ENCODE results near the gene PTH. TPM values are rescaled to one million over a fixed set of nuclear protein-coding genes. Genes with fewer than 3 reads are reported as not detected.

The PTH gene
- not detected in 2 replicates for total RNA-seq (2014; rRNA removed; shearing (Covaris generic))

DNA sequence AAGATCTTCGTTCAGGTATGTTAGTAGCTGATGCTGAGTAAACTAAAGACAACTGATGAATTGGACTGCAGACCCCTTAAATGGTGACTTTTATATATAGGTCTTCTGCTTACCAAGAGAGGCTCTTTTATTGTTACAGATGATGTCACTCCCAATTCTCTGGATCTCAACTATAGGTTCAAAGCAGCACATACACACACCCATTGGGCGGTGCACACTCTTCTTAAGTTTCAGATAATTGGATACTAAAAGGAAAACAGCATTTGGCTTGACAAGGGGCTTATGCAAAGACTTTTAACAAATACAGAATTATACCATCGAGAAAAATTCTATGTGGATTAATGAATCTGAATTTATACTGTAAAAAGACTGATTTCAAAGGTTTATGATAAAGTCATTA is at the start of gene PTH:
TSS of gene PTH (minus strand) at position 69 of the 400 bp plus-strand sequence. CDS start 3,142 bp downstream, outside the sequence.
- Histone ChIP-seq H3K9me3 (replicated peaks) (no peaks in the 10 kb centered on the region), H3K27ac (no peak within 1 kb of the TSS), H3K4me1 (replicated peaks) (no peaks in the 10 kb centered on the region), H3K27me3 (replicated peaks) (peaks cover 26% of the 10 kb centered on the region), H3K36me3 (no peaks in the 10 kb centered on the region), H3K4me3 (no peak within 1 kb of the TSS)
- DNase-seq (ENCODE audit: low read depth in 1 of 2, low spot score in 2 of 2), result no peak

DNA sequence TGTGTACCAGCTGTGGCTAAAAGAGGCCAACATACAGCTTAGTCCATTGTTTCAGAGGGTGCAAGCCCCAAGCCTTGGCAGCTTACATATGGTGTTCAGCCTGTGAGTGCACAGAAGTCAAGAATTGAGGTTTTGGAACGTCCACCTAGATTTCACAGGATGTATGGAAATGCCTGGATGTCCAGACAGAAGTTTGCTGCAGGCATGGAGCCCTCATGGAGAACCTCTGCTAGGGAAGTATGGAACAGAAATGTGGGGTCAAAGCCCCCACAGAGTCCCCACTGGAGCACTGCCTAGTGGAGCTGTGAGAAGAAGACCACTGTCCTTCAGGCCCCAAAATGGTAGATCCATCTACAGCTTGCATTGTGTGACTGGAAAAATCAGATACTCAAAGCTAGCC is 42.2 kb upstream of the PTH start:
- H3K36me3 ChIP-seq, result no peaks in the 10 kb centered on the region
- no peaks in the 10 kb centered on the region for H3K4me1 ChIP-seq (replicated peaks)
- no peak for DNase-seq (ENCODE audit: low read depth in 1 of 2, low spot score in 2 of 2)
- H3K27ac ChIP-seq, result no peak overlapping the region
- 0 out of 2 replicates have a peak, but pooled peaks cover 3% of the 10 kb centered on the region for H3K9me3 ChIP-seq (replicated peaks)
- H3K27me3 ChIP-seq (replicated peaks), result no peaks in the 10 kb centered on the region
- no peak overlapping the region for H3K4me3 ChIP-seq

DNA sequence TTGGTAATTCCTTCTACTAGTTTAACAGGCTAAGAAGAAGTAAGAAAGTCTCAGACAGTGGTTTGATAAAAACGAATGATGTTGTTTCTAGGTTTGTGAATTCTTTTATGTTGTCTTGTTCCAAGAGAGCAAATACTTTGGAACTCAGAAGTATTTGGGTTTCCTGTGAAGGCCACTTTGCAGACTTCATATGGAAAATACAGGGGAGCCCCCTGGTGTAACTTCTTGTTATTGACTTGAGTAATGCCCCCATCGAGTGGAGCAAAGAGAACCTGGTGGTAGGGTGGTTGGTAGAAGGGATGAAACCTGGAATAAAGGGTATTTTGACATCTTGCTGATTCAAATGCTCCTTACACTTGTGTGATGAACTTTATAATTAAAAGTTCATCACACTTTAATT is 40.0 kb upstream of the PTH start:
- Histone ChIP-seq H3K4me3 (no peak overlapping the region), H3K4me1 (replicated peaks) (no peaks in the 10 kb centered on the region), H3K27ac (no peak overlapping the region), H3K27me3 (replicated peaks) (no peaks in the 10 kb centered on the region), H3K36me3 (no peaks in the 10 kb centered on the region), H3K9me3 (replicated peaks) (0 out of 2 replicates have a peak, but pooled peaks cover 3% of the 10 kb centered on the region)
- DNase-seq (ENCODE audit: low read depth in 1 of 2, low spot score in 2 of 2), result peak in 1 of 2 experiments; percentile 20

DNA sequence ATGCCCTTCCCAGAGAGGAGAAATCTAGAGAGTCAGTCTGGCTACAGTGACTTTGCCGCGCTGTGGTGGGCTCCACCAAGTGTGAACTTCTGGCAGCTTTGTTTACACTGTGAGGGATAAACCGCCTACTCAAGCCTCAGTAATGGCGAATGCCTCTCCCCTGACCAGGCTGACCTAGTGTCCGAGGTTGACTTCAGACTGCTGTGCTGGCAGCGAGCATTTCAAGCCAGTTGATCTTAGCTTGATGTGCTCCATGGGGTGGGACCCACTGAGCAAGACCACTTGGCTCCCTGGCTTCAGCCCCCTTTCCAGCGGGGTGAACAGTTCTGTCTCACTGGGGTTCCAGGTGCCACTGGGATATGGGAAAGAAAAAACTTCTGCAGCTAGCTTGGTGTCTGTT is 38.6 kb upstream of the PTH start:
- H3K9me3 ChIP-seq (replicated peaks), result 0 out of 2 replicates have a peak, but pooled peaks cover 3% of the 10 kb centered on the region
- DNase-seq (ENCODE audit: low read depth in 1 of 2, low spot score in 2 of 2), result no peak
- no peaks in the 10 kb centered on the region for H3K36me3 ChIP-seq
- H3K4me1 ChIP-seq (replicated peaks), result no peaks in the 10 kb centered on the region
- no peaks in the 10 kb centered on the region for H3K27me3 ChIP-seq (replicated peaks)
- no peak overlapping the region for H3K27ac ChIP-seq
- no peak overlapping the region for H3K4me3 ChIP-seq

DNA sequence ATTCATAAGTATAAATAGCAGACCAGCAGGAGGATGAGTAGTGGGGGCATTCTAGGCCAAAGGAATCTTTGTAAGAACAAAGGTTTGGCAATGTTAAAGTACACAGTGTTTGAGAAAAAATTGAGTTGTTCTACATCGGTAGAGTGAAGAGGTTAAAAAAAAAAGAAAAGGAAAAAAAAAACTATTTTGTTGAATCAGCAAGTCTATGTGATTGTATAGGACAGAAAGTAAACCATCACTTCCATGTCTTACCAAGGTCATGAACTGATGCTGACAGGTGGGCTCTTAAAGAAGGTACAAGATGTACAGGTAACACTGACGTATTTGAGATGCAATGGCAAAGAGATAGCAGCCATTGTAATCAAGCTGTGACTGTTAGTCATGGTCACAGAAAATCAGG is 29.5 kb upstream of the PTH start:
- H3K4me1 ChIP-seq (replicated peaks), result no peaks in the 10 kb centered on the region
- H3K9me3 ChIP-seq (replicated peaks), result no peaks in the 10 kb centered on the region
- no peak overlapping the region for H3K4me3 ChIP-seq
- H3K27ac ChIP-seq, result no peak overlapping the region
- no peaks in the 10 kb centered on the region for H3K27me3 ChIP-seq (replicated peaks)
- no peak for DNase-seq (ENCODE audit: low read depth in 1 of 2, low spot score in 2 of 2)
- H3K36me3 ChIP-seq, result no peaks in the 10 kb centered on the region

DNA sequence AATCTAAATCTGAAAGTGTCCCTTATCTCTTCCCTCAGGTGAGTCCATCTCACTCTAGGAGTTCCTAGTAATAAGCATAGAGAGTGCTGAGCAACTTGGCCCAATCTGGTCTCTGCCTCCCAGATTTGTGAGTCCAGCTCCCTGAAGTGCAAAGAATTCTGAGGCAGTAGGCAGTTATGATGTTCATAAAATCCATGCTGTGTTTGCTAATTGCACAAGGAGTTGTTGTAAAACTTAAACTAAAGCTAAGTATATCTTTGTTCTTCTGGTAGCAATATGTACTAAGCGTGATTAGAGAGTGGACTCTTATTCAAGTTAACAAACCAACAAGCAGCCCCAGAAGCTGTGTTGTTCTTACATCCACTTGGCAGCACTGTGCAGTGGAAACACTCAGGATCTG is 7.6 kb upstream of the PTH start:
- Histone ChIP-seq H3K9me3 (replicated peaks) (no peaks in the 10 kb centered on the region), H3K27ac (no peak overlapping the region), H3K4me1 (replicated peaks) (no peaks in the 10 kb centered on the region), H3K4me3 (no peak overlapping the region), H3K27me3 (replicated peaks) (peaks cover 15% of the 10 kb centered on the region), H3K36me3 (no peaks in the 10 kb centered on the region)
- DNase-seq (ENCODE audit: low read depth in 1 of 2, low spot score in 2 of 2), result no peak

DNA sequence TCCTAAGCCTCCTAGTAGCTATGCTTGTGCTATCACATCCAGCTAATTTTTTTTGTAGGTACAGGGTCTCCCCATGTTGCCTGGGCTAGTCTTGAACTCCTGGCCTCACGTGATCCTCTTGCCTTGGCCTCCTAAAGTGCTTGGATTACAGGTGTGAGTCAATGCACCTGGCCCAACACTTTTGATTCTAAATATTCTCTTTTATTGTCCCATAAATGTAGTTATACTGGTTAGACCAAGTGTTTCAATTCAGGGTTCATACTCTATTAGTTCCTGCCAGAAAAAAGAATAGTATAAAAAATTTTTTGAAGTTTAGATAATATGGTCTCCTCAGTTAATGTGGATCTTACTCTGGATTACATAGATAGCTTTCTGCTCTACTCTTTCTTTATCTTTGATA is 6.7 kb upstream of the PTH start:
- no peak for DNase-seq (ENCODE audit: low read depth in 1 of 2, low spot score in 2 of 2)
- Histone ChIP-seq H3K27ac (no peak overlapping the region), H3K4me3 (no peak overlapping the region), H3K9me3 (replicated peaks) (no peaks in the 10 kb centered on the region), H3K36me3 (no peaks in the 10 kb centered on the region), H3K4me1 (replicated peaks) (no peaks in the 10 kb centered on the region), H3K27me3 (replicated peaks) (peaks cover 16% of the 10 kb centered on the region)

DNA sequence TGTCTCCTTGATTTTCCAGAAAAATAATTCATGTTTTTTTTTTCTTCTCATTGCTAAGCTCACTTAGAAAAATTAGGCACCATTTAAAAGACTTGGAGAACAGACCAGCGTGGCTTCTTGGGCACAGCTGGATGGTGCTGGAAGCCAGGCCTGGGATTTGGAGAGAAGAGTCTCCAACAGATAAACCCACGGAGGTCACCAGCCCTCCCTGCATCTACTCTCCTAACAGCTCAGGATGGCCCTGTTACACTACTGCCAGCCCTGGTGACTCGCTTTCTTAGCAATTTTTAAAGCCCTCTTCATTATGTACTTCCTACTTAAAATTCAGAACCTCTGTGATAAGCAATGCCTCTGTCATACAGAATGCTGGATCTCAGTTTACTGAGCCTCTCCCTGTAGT is 1.7 kb downstream of the PTH start:
- Histone ChIP-seq H3K9me3 (replicated peaks) (no peaks in the 10 kb centered on the region), H3K4me1 (replicated peaks) (no peaks in the 10 kb centered on the region), H3K4me3 (no peak overlapping the region), H3K27me3 (replicated peaks) (peaks cover 18% of the 10 kb centered on the region; the same call in 1 of the 2 replicates), H3K36me3 (no peaks in the 10 kb centered on the region), H3K27ac (no peak overlapping the region)
- DNase-seq (ENCODE audit: low read depth in 1 of 2, low spot score in 2 of 2), result no peak

DNA sequence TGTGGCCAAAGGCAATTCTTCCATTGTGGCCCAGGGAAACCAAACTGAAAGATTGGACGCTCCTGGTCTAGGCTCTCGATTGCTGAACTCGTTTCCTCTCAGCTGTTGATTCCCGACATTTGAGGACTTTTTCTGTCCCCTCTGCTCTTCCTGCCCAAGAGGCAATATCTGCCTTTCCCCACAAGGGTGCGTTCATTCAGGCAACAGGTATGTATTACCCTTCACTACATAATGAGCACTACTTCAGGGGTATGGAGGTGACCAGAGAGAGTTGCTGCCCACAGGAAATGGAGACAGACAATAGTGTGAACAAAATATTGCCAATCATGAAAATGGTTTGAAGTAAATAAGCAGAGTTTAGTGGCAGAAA is 8.2 kb downstream of the PTH start:
- no peak for DNase-seq (ENCODE audit: low read depth in 1 of 2, low spot score in 2 of 2)

DNA sequence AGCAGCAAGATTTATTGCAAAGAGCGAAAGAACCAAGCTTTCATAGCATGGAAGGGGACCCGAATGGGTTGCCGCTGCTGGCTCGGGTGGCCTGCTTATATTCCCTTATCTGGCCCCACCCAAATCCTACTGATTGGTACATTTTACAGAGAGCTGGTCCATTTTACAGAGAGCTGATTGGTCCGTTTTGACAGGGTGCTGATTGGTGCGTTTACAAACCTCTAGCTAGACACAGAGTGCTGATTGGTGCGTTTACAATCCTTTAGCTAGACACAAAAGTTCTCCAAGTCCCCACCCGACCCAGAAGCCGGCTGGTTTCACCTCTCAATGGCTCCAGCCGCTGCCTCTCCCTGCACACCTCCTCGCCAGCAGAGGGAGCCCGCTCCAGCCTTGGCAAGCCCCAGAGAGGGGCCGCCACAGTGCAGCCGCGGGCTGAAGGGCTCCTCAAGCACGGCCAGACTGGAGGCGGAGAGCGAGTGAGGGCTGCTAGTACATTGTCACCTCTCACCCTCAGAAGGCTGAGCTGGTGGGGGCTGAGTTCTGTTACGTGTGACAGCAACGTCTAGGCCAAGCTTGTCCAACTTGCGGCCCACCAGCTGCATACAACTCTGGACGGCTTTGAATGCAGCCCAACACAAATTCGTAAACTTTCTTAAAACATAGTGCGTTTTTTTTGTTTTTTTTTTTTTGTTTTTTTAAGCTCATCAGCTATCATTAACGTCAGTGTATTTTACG is 8.7 kb downstream of the PTH start:
- no peak for DNase-seq (ENCODE audit: low read depth in 1 of 2, low spot score in 2 of 2)
- Histone ChIP-seq H3K9me3 (replicated peaks) (no peaks in the 10 kb centered on the region), H3K27ac (no peak overlapping the region), H3K36me3 (no peaks in the 10 kb centered on the region), H3K4me3 (no peak overlapping the region), H3K4me1 (replicated peaks) (no peaks in the 10 kb centered on the region), H3K27me3 (replicated peaks) (no peaks in the 10 kb centered on the region; the same call in 1 of the 2 replicates)

More for the DNA sequence above, 8.2 kb downstream of the PTH start:
- no peaks in the 10 kb centered on the region for H3K36me3 ChIP-seq
- no peak overlapping the region for H3K27ac ChIP-seq
- no peaks in the 10 kb centered on the region; the same call in 1 of the 2 replicates for H3K27me3 ChIP-seq (replicated peaks)
- H3K4me3 ChIP-seq, result no peak overlapping the region
- no peaks in the 10 kb centered on the region for H3K9me3 ChIP-seq (replicated peaks)
- no peaks in the 10 kb centered on the region for H3K4me1 ChIP-seq (replicated peaks)

DNA sequence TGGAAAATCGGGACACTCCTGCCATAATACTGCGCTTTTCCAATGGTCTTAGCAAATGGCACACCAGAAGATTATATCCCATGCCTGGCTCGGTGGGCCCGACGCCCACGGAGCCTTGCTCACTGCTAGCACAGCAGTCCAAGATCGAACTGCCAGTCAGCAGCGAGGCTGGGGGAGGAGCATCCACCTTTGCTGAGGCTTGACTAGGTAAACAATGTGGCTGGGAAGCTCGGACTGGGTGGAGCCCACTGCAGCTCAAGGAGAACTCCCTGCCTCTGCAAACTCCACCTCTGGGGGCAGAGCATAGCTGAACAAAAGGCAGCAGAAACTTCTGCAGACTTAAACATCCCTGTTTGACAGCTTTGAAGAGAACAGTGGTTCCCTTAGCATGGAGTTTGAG is 15.6 kb downstream of the PTH start:
- no peaks in the 10 kb centered on the region for H3K36me3 ChIP-seq
- no peak overlapping the region for H3K4me3 ChIP-seq
- no peak for DNase-seq (ENCODE audit: low read depth in 1 of 2, low spot score in 2 of 2)
- no peaks in the 10 kb centered on the region for H3K27me3 ChIP-seq (replicated peaks)
- peaks cover 13% of the 10 kb centered on the region for H3K4me1 ChIP-seq (replicated peaks)
- no peaks in the 10 kb centered on the region for H3K9me3 ChIP-seq (replicated peaks)
- no peak overlapping the region for H3K27ac ChIP-seq

DNA sequence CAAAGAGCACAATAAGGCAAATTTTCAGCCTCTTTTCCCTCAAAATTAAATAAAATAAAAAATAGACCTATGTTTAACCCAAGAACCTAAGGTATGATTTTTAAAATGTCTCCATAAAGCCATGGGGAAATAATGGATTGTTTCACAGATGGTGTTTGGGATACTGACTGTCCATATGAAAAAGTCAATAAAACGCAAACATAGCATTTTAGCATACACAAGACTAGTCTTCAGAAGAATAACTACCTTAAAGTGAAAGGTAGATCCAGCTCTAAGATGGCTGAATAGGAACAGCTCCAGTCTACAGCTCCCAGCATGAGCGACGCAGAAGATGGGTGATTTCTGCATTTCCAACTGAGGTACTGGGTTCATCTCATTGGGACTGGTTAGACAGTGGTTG is 16.1 kb downstream of the PTH start:
- no peak overlapping the region for H3K4me3 ChIP-seq
- H3K36me3 ChIP-seq, result no peaks in the 10 kb centered on the region
- peaks cover 17% of the 10 kb centered on the region for H3K4me1 ChIP-seq (replicated peaks)
- H3K9me3 ChIP-seq (replicated peaks), result no peaks in the 10 kb centered on the region
- H3K27ac ChIP-seq, result no peak overlapping the region
- no peaks in the 10 kb centered on the region for H3K27me3 ChIP-seq (replicated peaks)
- no peak for DNase-seq (ENCODE audit: low read depth in 1 of 2, low spot score in 2 of 2)

DNA sequence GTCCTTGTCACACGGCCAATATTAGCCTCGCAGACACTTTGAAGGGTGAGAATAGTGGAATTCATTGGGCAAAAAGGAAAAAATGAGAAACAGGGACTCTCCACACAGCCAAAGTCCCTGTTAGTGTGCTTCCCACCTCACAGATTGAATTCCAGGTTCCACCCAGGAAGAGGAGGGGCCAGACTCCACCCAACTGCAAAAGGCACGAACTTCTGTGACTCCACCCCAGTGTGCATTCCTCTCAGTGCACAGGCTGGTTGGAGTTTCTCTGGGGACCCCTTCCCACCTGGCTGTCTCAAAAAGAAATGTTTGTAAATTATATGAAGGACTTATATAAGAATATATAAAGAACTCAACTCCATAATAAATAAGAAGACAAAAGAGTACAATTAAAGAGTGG is 20.7 kb downstream of the PTH start:
- DNase-seq (ENCODE audit: low read depth in 1 of 2, low spot score in 2 of 2), result peak in 1 of 2 experiments; percentile 22
- H3K27ac ChIP-seq, result peak overlapping the region; percentile 48
- H3K4me3 ChIP-seq, result no peak overlapping the region
- no peaks in the 10 kb centered on the region for H3K36me3 ChIP-seq
- no peaks in the 10 kb centered on the region for H3K27me3 ChIP-seq (replicated peaks)
- H3K4me1 ChIP-seq (replicated peaks), result peaks cover 17% of the 10 kb centered on the region
- H3K9me3 ChIP-seq (replicated peaks), result no peaks in the 10 kb centered on the region

DNA sequence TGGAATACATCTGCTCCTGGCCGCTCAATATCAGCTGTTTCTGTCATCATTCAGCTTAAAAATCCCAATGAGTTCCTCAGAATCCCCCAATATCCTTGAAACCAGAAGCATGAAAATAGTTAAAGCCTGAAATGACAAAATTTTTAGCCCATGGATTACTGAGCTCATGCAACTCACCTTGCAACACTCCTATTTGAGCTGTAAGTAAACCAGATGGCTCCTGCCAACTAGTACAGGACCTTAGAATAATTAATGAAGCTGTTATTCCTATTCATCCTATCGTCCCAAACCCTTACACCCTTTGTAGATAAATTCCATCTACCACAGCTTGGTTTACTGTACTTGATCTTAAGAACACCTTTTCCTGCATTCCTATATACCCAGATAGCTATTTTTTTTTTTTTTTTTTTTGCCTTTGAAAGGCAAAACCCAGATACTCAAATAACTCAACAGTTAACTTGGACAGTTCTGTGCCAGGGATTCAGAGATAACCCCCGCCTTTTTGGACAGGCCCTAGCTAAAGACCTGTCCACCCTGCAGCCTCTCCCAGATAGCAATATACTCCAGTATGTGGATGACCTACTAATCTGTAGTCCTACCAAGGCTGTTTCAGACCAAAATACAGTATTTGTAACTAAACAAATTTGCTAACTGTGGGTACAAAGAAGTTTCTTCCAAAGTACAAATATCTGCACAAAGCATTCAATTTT is 22.6 kb downstream of the PTH start:
- no peak overlapping the region for H3K4me3 ChIP-seq
- H3K9me3 ChIP-seq (replicated peaks), result no peaks in the 10 kb centered on the region
- DNase-seq (ENCODE audit: low read depth in 1 of 2, low spot score in 2 of 2), result no peak
- H3K4me1 ChIP-seq (replicated peaks), result peaks cover 17% of the 10 kb centered on the region
- H3K27me3 ChIP-seq (replicated peaks), result no peaks in the 10 kb centered on the region
- H3K27ac ChIP-seq, result no peak overlapping the region
- no peaks in the 10 kb centered on the region for H3K36me3 ChIP-seq

All from SJSA1 (cell line).